Left lung (tissue), 10 donors: ENCODE results near the gene PDCD4. TPM values are rescaled to one million over a fixed set of nuclear protein-coding genes. Genes with fewer than 3 reads are reported as not detected.
A peak's percentile ranks its signal among the peaks of the same experiment; 100 is the strongest.

ENCODE experiments used
- ATAC-seq: fragments of 200-7000 bp; cut with Tn5 transposase; one replicate; pipeline ENCODE4 v1.9.1; 2020; ENCODE audit warnings: moderate library complexity
- DNase-seq, 4 donors: peaks; one replicate each; pipeline ENCODE4 v3.0.0-alpha.2; 2013 to 2020
- H3K27ac ChIP-seq, 2 donors: fragments of 200-600 bp; sonication (generic) in 1 of 2; one replicate each; pipeline versions ENCODE4 v1.5.0 to v1.8.0; 2020 to 2021
- H3K27me3 ChIP-seq, 2 donors: fragments of 200-600 bp; sonication (generic) in 1 of 2; one replicate each; pipeline versions ENCODE4 v1.5.0 to v1.8.0; 2020 to 2021
- H3K36me3 ChIP-seq, 2 donors: fragments of 200-600 bp; sonication (generic) in 1 of 2; one replicate each; pipeline versions ENCODE4 v1.5.0 to v1.8.0; 2020 to 2021
- H3K4me1 ChIP-seq, 2 donors: fragments of 200-600 bp; one replicate each; pipeline ENCODE4 v1.8.0; 2021
- H3K4me3 ChIP-seq, 2 donors: fragments of 200-600 bp; sonication (generic) in 1 of 2; one replicate each; pipeline versions ENCODE4 v1.5.0 to v1.8.0; 2020 to 2021; ENCODE audit warnings: mild to moderate bottlenecking in 1 of 2
- H3K9me3 ChIP-seq, 2 donors: fragments of 200-600 bp; sonication (generic) in 1 of 2; one replicate each; pipeline versions ENCODE4 v1.5.0 to v1.8.0; 2020 to 2021
- intact Hi-C, 2 donors: fragments of 100-400 bp; cut with DNase I; formaldehyde crosslinking; loops; one replicate each; pipeline versions ENCODE4 v1.11.2 to v1.14.2; 2022
- polyA plus RNA-seq, 6 donors: library from polyadenylated mRNA; unstranded; fragments of 120-200 nt; gene quantifications; one replicate each; pipeline ENCODE4 v1.2.1, GENCODE V29; 2013; ENCODE audit not compliant: insufficient read length in 6 of 6
- total RNA-seq, 2 donors: library from RNA; stranded (reverse); fragmentation: NEBNext Ultra II Directional; extraction: Animal tissue kit (Norgen Biotek cat#: 25700); gene quantifications; one replicate each; pipeline ENCODE4 v1.2.1, GENCODE V29; 2021
- TF ChIP-seq, protein P1 (sequence below), 2 donors: fragments of 200-600 bp; sonication (generic) in 1 of 2; IDR thresholded peaks; one replicate each; pipeline versions ENCODE4 v1.5.0 to v1.8.0; 2021; ENCODE audit warnings: antibody characterized with exemption in 2 of 2
- donor health status: DM: no; HTN: yes; CAD: no.
- donor health status: DM: no; HTN: no; CAD: no.

Gene PDCD4
- total and polyA plus RNA-seq, 8 donors: 45.7 to 311 (median 220) TPM

- peaks cover 41 to 87% of the 10 kb centered on the region in 2 donors for H3K4me1 ChIP-seq
Observed at GRCh38 chr10:110860576-110861241, 11.0 kb upstream of the PDCD4 start.

GRCh38 chr10:110861476-110861875 is 10.3 kb upstream of the PDCD4 start:
- Histone ChIP-seq H3K36me3 (no peaks in the 10 kb centered on the region), H3K4me1 (peaks cover 41 to 94% of the 10 kb centered on the region in 2 donors)
- DNase-seq: no peak

More at GRCh38 chr10:110860576-110861241, 11.0 kb upstream of the PDCD4 start:
- TF ChIP-seq, protein P1, sequence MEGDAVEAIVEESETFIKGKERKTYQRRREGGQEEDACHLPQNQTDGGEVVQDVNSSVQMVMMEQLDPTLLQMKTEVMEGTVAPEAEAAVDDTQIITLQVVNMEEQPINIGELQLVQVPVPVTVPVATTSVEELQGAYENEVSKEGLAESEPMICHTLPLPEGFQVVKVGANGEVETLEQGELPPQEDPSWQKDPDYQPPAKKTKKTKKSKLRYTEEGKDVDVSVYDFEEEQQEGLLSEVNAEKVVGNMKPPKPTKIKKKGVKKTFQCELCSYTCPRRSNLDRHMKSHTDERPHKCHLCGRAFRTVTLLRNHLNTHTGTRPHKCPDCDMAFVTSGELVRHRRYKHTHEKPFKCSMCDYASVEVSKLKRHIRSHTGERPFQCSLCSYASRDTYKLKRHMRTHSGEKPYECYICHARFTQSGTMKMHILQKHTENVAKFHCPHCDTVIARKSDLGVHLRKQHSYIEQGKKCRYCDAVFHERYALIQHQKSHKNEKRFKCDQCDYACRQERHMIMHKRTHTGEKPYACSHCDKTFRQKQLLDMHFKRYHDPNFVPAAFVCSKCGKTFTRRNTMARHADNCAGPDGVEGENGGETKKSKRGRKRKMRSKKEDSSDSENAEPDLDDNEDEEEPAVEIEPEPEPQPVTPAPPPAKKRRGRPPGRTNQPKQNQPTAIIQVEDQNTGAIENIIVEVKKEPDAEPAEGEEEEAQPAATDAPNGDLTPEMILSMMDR (IDR thresholded peaks at IDR 0.05): no peak
- intact Hi-C loops: loop anchor here in 1 of 2 donors (10.0 kb wide), 1 partner anchor 56 kb away; no protein-coding TSS in a partner anchor
- ATAC-seq (no peak), DNase-seq (no peak)
- no peaks in the 10 kb centered on the region for H3K36me3 ChIP-seq
- H3K27ac ChIP-seq: peak overlapping the region; percentile 64 to 89
- H3K4me3 ChIP-seq: no peak overlapping the region
- no peaks in the 10 kb centered on the region for H3K9me3 ChIP-seq
- no peaks in the 10 kb centered on the region for H3K27me3 ChIP-seq

GRCh38 chr10:110861930-110862649 is 9.6 kb upstream of the PDCD4 start:
- peak overlapping the region in 1 of 2 donors; percentile 69 for H3K27ac ChIP-seq
- ATAC-seq (peak; percentile 39), DNase-seq (no peak)

More at GRCh38 chr10:110861476-110861875, 10.3 kb upstream of the PDCD4 start:
- intact Hi-C loops: loop anchor here in 1 of 2 donors (10.0 kb wide), 1 partner anchor 57 kb away; no protein-coding TSS in a partner anchor
- Histone ChIP-seq H3K9me3 (no peaks in the 10 kb centered on the region), H3K27me3 (no peaks in the 10 kb centered on the region), H3K27ac (peak overlapping the region; percentile 64 to 89), H3K4me3 (no peak overlapping the region)
- ATAC-seq: no peak
- TF ChIP-seq, protein P1 (IDR thresholded peaks at IDR 0.05): no peak

GRCh38 chr10:110862961-110863360 is 8.8 kb upstream of the PDCD4 start:
- H3K4me3 ChIP-seq: no peak overlapping the region
- DNase-seq (no peak), ATAC-seq (no peak)
- peaks cover 34 to 100% of the 10 kb centered on the region in 2 donors for H3K4me1 ChIP-seq
- H3K27me3 ChIP-seq: no peaks in the 10 kb centered on the region
- intact Hi-C loops: loop anchor here in 1 of 2 donors (10.0 kb wide), 1 partner anchor 58 kb away; no protein-coding TSS in a partner anchor
- H3K36me3 ChIP-seq: no peaks in the 10 kb centered on the region
- H3K27ac ChIP-seq: peak overlapping the region in 1 of 2 donors; percentile 69
- no peaks in the 10 kb centered on the region for H3K9me3 ChIP-seq
- TF ChIP-seq, protein P1 (IDR thresholded peaks at IDR 0.05): no peak

More at GRCh38 chr10:110861930-110862649, 9.6 kb upstream of the PDCD4 start:
- Histone ChIP-seq H3K36me3 (no peaks in the 10 kb centered on the region), H3K4me3 (no peak overlapping the region), H3K27me3 (no peaks in the 10 kb centered on the region), H3K9me3 (no peaks in the 10 kb centered on the region), H3K4me1 (peaks cover 41 to 100% of the 10 kb centered on the region in 2 donors)
- intact Hi-C loops: loop anchor here in 1 of 2 donors (10.0 kb wide), 1 partner anchor 57 kb away; no protein-coding TSS in a partner anchor
- TF ChIP-seq, protein P1 (IDR thresholded peaks at IDR 0.05): no peak

GRCh38 chr10:110863361-110863760 is 8.4 kb upstream of the PDCD4 start:
- Histone ChIP-seq H3K27me3 (no peaks in the 10 kb centered on the region), H3K4me1 (peaks cover 34 to 100% of the 10 kb centered on the region in 2 donors), H3K4me3 (no peak overlapping the region), H3K36me3 (no peaks in the 10 kb centered on the region), H3K27ac (peak overlapping the region in 1 of 2 donors; percentile 96), H3K9me3 (no peaks in the 10 kb centered on the region)
- intact Hi-C loops: loop anchor here in 1 of 2 donors (10.0 kb wide), 1 partner anchor 59 kb away; no protein-coding TSS in a partner anchor
- TF ChIP-seq, protein P1 (IDR thresholded peaks at IDR 0.05): no peak
- DNase-seq (no peak), ATAC-seq (no peak)
